ENCODE data around the gene ULK4. TPM values are rescaled to one million over a fixed set of nuclear protein-coding genes. Genes with fewer than 3 reads are reported as not detected.

ULK4 gene
- total and polyA plus RNA-seq, 2 of the 8 experiments (the other 6 are each of a cell fraction or from before 2014, with no cell fraction given) = 3.0 to 10.8 TPM

- TF ChIP-seq HDAC2 (IDR thresholded peaks at IDR 0.05; ENCODE audit: borderline replicate concordance in 1 of 2, low read depth in 2 of 2, low read length in 2 of 2) = no peak
- no peak for TF ChIP-seq RXRA (IDR thresholded peaks at IDR 0.05; ENCODE audit: insufficient read depth, low read depth, low read length)
- TF ChIP-seq ATF2 (IDR thresholded peaks at IDR 0.05; ENCODE audit: low read length) = no peak
Observed at GRCh38 chr3:41236228-41236627, 725.7 kb downstream of the ULK4 start (continued).

Data from H1 (cell line).